BJ (cell line): ENCODE results near the gene DBN1. TPM values are rescaled to one million over a fixed set of nuclear protein-coding genes. Genes with fewer than 3 reads are reported as not detected.

Experiments used
- CTCF ChIA-PET: fragments of 350-600 bp; formaldehyde crosslinking; extraction: SDS; loops from one replicate; lab custom pipeline; 2021; ENCODE audit warnings: antibody characterized with exemption, inconsistent platforms; lab: Yijun Ruan, JAX
- POLR2A ChIA-PET: fragments of 300-600 bp; sonication (Branson Sonifier 250); formaldehyde crosslinking; extraction: SDS; loops from one replicate; lab custom pipeline; 2021; ENCODE audit warnings: antibody characterized with exemption; lab: Charles Lee
- DNase-seq: peaks from one replicate; pipeline ENCODE4 v3.0.0-alpha.2; 2011; ENCODE audit warnings: low read depth
- H3K27me3 ChIP-seq: 2 replicates; pipeline ENCODE4 v1.6.0; 2011; ENCODE audit warnings: low read length; ENCODE audit not compliant: control insufficient read depth, insufficient read depth
- H3K36me3 ChIP-seq: 2 replicates; pipeline ENCODE4 v1.5.1; 2011; ENCODE audit warnings: low read length; ENCODE audit not compliant: control insufficient read depth, insufficient read depth
- H3K4me3 ChIP-seq: 2 replicates; pipeline ENCODE4 v1.5.1; 2011; ENCODE audit warnings: low read depth, mild to moderate bottlenecking, control low read depth, low read length
- CTCF ChIP-seq: IDR thresholded peaks from 2 replicates; pipeline ENCODE4 v1.5.1; 2011; ENCODE audit warnings: low read depth, mild to moderate bottlenecking, control low read depth, inconsistent platforms, low read length, moderate library complexity; ENCODE audit not compliant: insufficient read depth
- polyA plus RNA-seq: library from polyadenylated mRNA; depleted of rRNA; stranded (reverse); fragments of >200 nt; gene quantifications from 2 replicates; pipeline ENCODE4 v1.2.3, GENCODE V29; 2011

The DBN1 gene
- polyA plus RNA-seq, 1 experiment = 176 TPM

- Histone ChIP-seq H3K36me3 (peaks cover 41% of the 10 kb centered on the region), H3K27me3 (no peaks in the 10 kb centered on the region), H3K4me3 (no peak overlapping the region)
- no peak for TF ChIP-seq CTCF
- DNase-seq = no peak
- POLR2A ChIA-PET = no interaction called here
- CTCF ChIA-PET = interaction anchor here (0.9 to 3.6 kb wide), 3 partner anchors 9 to 106 kb away, joined by 3 to 26 read pairs (median 8); no protein-coding TSS in a partner anchor
Observed at GRCh38 chr5:177509991-177510566, 36.6 kb upstream of the DBN1 start.

- no peak for TF ChIP-seq CTCF
- CTCF ChIA-PET = interaction anchor here (1.0 to 3.6 kb wide), 5 partner anchors 8 to 119 kb away, joined by 5 to 26 read pairs (median 6); no protein-coding TSS in a partner anchor
- POLR2A ChIA-PET = no interaction called here
- Histone ChIP-seq H3K4me3 (no peak within 1 kb of the TSS), H3K36me3 (peaks cover 36% of the 10 kb centered on the region), H3K27me3 (no peaks in the 10 kb centered on the region)
- DNase-seq = no peak
Observed at GRCh38 chr5:177509381-177509951, 36.0 kb upstream of the DBN1 start, which contains the start of gene DOK3. DOK3 (minus strand) TSS chr5:177509826; CDS start chr5:177509540, 286 bp downstream.

- ChIA-PET CTCF (interaction anchor here (1.0 to 3.6 kb wide), 5 partner anchors 7 to 118 kb away, joined by 5 to 26 read pairs (median 6); no protein-coding TSS in a partner anchor), POLR2A (no interaction called here)
- H3K36me3 ChIP-seq = peaks cover 31% of the 10 kb centered on the region
- TF ChIP-seq CTCF = no peak
- H3K27me3 ChIP-seq = no peaks in the 10 kb centered on the region
- no peak overlapping the region for H3K4me3 ChIP-seq
- no peak for DNase-seq
Observed at GRCh38 chr5:177508837-177509236, 35.4 kb upstream of the DBN1 start.

GRCh38 chr5:177508221-177508611 is 34.8 kb upstream of the DBN1 start:
- H3K27me3 ChIP-seq = no peaks in the 10 kb centered on the region
- no peak overlapping the region for H3K4me3 ChIP-seq
- CTCF ChIA-PET = interaction anchor here (1.0 to 1.9 kb wide), 5 partner anchors 10 to 117 kb away, joined by 4 to 8 read pairs (median 5); no protein-coding TSS in a partner anchor
- DNase-seq = no peak
- POLR2A ChIA-PET = no interaction called here
- no peak for TF ChIP-seq CTCF
- H3K36me3 ChIP-seq = peaks cover 28% of the 10 kb centered on the region

- H3K27me3 ChIP-seq = no peaks in the 10 kb centered on the region
- H3K4me3 ChIP-seq = no peak overlapping the region
- CTCF ChIA-PET = interaction anchor here (0.7 to 1.8 kb wide), 4 partner anchors 8 to 53 kb away, joined by 4 to 6 read pairs (median 4); no protein-coding TSS in a partner anchor
- TF ChIP-seq CTCF = no peak
- H3K36me3 ChIP-seq = peaks cover 23% of the 10 kb centered on the region
- POLR2A ChIA-PET = interaction anchor here (0.5 kb wide), 1 partner anchor 494 kb away, joined by 6 read pairs; no protein-coding TSS in a partner anchor
- DNase-seq = no peak
Observed at GRCh38 chr5:177507596-177508220, 34.3 kb upstream of the DBN1 start.
